Medulla oblongata (tissue), 1 donor: Measurements from ENCODE around the gene IFT43.

Experiments used
- DNase-seq: peaks from one replicate; pipeline ENCODE4 v3.0.0-alpha.2; 2015; ENCODE audit errors: extremely low spot score

IFT43 gene

DNA sequence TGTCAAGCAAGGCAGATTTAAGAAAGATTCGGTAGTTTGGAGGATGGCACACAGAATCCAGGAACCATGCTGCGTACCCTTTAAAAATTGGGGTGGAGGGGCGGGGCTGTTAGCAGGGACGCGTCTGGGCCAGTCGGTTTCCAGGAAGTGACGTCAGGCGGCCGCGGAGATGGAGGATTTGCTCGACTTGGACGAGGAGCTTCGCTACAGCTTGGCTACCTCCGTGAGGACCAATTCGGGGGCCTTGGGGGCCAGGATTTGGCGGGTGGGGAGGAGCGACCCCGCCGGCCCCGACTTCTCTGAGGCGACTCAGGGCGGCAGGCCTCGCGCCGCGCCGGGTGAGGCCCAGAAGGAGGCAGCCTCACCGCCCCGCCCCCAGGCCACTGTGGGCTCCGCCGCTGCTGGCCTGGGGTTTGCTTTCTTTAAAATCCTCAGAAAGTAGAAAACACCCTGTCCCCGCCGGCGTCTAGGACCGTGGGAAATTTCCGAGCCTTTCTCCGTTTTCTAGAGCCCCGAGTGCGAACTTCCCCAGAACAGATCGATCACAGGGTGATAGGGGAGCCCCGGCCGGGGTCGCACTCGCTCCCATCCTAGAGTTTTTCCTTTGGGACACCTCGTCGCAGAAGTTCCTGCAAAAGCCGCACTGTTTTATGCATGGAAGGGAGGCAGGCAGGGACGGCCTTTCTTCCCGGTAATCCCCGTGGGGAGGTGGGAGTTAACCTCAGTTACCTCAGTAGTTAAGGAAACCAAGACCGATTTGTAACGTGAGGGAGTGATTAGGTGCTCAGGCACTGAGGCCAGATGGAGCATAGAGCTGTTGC, at the start of gene IFT43:
TSS of gene IFT43 (plus strand) at position 146 of the 821 bp plus-strand sequence. CDS start at position 170, 24 bp downstream.
- DNase-seq: peak; percentile 93

DNA sequence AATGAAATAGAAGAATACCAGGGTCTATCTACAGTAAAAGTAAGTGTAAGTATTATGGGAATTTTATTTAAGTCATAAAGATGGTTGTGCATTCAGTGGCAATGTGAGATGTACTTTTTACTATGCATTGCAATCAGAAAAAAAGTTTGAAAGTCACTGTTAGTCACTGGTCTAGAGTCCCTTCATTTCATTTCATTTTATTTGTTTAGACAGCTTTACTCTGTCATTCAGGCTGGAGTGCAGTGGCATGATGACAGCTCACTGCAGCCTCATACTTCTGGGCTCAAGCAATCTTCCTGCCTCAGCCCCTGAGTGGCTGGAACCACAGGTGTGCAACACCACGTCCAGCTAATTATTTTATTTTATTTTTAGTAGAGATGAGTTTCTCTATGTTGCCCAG, 46.4 kb upstream of the IFT43 start:
- DNase-seq: no peak

DNA sequence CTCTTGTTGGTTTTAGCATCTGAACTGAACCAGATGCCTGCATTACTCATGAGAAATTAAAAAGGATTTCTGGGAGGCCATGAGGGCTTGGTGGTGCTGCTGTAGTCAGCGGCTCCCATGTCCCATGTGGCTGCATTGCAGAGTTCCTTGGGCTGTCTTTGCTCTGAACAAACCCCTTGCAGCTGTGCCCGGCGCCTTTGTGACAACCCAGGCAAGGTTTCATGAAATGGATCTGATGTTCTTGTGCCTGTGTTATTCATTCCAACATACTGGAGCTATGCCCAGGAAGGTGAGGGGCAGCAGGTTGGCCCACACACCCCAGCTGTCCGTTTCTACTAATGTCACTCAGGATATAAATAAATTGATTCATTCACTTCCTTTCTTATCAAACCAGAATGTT, 44.5 kb upstream of the IFT43 start:
- DNase-seq: no peak

DNA sequence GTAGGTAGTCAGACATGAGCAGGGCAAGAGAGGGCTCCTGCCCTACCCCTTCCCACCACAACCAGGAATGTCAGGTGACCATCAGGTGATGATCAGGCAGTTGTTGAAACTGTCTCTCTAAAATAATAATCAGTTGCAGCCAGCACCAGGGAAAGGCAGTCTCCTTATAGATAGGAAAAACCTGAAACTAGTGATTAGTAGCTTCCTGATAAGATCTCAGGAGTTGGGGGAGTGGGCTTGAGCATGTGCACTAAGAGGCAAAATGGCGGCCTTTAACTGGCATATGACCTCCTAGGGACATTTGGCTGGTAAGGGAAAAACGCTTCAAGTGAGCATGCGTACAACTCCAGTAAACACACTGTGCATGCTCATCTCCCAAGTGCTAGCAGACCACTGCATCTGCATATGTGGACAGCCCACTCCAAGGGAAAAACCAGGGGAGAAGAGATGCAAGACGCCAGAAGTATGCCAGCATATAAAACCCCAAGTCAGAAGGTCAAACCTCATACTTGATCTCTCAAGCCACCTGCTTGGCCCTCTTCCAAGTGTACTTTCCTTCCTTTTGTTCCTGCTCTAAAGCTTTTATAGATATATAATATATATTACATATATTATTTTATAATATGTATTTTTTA, 40.8 kb upstream of the IFT43 start:
- no peak for DNase-seq

DNA sequence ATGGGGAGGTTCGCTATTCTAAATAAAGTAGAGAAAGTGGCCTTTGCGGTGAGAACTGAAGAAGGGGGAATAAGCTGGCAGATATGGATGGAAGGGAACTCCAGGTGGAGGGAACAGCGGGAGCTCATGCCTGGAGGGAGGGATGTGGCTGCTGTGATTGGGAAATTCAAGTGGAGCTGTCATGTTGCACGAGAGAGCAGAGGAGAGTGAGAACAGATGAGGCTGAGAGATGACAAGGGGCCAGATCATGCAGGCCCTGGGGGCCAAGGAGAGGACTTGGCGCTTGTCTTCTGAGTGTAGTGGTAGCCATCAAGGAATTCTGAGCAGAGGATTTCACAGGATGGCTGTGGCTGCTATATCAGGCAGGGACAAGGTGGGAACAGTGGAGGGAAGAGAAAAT, 38.8 kb upstream of the IFT43 start:
- DNase-seq: no peak

DNA sequence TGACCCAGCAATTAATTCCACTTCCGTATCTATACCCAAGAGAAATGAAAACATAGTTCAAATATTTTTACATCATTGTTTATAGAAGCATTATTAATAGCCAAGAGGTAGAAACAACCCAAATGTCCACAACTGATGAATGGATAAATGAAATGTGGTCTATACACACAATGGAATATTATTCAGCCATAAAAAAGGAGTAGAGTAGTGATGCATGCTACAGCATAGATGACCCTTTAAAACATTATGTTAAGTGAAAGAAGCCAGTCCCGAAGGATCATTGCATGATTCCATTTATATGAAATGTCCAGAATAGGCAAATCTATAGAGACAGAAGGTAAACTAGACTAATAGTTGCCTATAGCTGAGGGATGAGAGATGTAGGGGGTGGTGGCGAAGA, 33.1 kb upstream of the IFT43 start:
- no peak for DNase-seq

DNA sequence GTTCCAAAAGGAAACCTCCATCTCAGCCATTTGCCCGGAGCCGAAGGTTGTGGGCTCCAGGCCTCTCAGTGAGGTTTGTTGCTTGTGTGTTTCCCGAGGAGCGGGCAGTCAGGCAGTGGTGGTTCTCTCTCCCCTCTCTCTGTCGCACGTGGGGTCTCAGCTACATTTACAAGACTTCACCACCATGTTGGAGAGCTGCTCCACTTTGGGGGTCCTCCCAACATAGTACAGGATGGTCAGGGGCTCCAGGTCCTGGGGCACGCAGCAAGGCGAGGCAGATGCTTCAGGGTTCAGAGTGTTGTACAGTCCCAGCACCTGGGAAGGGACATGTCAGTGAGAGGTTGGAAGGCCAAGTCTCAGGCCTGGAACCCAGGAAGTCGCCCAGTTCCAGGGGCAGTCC, 26.5 kb upstream of the IFT43 start:
- no peak for DNase-seq

DNA sequence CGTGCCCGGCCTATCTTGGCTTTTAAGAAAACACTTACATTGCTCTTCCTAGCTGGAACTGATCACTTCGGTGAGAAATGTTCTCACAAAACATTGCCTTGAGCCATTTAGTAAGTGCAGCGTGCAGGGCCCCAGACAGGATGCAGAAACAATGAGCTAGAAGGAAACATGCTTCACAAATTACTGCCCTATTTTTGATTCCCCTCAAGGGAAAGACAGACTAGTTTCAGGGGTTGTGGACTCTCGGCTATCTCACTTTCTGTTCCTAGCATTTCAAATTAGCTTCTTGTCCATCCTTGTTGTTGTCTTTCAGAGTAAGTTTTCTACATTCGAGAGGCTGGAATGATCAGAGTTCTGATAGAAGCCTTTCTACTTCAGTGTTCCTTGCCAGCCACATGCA, 25.3 kb upstream of the IFT43 start:
- no peak for DNase-seq

DNA sequence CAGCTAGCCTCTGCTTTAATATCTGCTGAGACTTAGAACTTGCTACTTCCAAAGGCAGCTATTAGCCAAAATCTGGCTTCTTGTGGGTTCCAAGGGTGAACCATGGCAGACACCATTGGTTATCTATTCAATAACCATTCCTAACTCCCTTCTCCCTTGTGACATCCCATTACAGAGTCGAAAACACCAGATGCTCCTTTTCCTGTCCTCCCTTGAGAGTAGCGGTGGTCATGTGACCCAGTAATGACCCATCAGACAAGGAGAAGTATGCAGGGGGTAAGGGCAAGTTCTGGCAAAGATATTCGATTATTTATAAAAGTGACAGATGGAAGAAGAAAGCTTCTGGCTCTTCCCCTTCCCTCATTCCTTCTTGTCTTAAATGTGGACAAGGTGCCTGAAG, 23.9 kb upstream of the IFT43 start:
- no peak for DNase-seq

DNA sequence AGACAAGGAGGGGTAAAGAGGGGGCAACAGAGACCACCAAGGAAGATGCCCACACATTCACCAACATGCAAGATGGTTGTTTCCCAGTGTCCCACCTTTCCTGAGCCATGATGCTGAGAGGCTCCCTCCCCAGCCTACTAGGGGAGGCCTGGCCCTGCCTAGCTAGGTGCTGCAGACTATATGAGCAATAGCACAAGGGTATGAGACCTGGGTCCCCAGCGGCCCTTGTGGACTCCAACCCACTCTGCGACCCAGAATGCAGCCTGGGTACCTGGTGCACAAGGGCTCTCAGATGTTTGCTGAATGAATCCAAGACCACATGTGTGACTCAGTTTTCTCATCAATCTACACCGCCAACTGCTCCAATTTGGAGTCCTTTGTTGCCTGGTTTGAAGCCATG, 17.7 kb upstream of the IFT43 start:
- DNase-seq: no peak

DNA sequence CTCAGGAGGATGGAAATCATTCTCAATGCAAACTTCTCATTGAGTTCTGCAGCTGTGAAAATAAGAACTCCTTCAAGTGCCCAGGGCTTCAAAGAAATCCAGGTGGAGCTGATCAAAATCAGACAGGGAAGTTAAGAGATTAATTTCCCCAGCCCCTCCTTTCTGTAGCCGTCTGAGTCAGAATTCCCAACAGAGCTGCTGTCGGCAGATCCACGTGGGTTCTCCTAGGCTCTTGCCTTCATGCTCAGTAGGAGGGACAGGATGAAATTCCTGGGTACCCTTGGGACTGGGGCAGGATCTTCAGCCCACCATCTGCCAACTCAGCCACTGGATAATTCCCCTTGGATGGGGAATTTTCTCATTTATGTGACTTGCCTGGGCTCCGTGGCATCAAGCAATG, 17.1 kb upstream of the IFT43 start:
- no peak for DNase-seq

DNA sequence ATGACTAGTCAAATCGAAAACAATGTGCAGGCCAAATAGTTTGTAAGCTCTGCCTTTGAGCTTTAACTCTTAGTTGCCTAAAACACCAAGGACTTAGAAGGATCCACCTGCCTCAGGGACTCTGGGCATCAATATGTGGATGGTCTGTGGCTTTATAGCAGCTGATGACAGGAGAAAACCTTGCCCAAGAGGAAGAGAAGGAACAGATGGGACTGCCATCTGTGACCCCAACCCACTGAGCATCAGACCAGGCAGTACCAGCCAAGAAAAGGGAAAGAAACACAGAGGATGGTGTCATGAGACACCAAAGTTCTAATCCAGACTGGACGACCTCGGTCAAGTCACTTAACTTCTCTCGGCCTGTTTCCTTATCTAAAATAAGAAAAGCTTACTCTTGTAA, 16.4 kb upstream of the IFT43 start:
- DNase-seq: no peak

DNA sequence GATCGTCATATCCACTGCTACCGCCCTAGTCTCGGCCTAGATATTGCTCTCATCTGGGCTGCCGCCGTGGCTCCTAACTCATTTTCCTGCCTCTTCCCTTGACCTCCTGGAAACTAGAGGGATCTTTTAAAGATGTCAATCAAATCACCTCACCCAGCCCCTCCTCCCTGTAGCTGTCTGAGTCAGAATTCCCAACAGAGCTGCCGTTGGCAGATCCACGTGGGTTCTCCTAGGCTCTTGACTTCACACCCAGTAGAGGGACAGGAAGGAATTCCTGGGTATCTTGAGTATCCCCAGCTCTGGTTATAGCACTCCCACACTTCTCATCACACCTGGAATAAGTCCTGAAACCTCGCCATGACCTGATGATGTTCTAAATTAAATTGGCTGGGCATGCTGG, 15.7 kb upstream of the IFT43 start:
- DNase-seq: no peak

DNA sequence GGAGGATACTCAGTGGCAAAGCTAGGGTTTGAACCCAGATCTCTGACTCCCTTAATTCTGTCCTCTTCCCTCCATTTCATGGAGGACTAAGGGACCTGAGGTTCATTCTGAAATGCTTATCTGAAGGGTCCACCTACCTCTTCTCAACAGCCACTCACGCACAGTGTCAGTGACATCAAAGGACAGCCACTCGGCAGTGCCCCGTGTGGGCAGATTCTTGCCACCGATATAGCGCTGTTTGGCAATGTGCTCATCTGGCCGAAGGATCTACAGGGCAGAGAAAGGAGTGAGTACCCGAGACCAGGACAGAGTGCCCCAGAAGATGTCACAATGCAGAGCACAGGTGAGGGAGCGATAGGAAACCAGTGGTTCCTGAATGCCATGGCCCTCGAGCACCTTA, 14.6 kb upstream of the IFT43 start:
- DNase-seq: no peak

DNA sequence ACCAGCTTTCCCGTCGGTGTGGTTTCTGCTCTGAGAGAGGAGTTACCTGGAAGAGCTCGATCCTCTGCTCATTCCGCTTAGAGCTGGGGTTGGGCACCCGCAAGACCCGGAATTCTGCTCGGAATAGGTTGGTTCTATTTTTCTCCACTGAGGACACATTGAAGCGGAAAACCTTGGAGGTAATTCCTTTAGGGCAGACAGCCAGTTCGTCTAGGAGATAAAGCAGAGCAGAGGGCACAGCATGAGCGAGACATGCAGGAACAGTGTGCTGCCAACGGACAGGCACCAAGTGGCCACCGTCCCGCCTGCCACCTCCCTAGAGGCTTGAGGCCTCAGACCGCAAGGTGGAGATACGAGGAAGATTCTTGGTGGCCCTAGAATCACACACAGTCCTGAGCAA, 14.1 kb upstream of the IFT43 start:
- no peak for DNase-seq

DNA sequence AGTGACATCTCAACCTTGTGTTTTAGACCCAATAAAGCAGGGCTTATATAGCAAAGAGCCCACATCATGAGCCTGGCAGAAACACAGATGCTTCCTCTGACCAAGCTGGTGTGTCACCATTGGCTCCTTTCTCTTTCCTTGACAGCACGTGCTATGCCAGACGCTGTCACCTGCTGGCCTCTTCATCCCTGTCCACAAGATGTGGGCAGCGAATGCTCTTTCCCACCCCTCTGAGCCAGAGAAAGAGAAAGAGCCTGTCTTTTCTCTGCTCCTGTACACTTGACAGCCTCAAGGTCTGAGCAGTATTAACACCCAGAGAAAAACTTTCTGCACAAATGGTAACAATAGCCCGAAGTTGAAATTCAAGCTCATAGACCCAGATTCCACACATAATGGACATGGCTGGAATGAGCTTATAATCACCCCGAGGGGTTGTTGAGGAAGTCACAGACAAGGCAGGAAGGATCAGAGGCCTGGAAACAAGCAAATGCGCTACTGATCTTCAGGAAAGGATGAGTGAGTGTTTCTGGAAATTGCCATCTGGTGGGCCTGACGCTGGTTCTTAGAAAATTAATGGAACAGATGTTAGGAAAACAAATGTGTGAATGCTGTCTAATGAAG, 12.7 kb upstream of the IFT43 start:
- DNase-seq: no peak

DNA sequence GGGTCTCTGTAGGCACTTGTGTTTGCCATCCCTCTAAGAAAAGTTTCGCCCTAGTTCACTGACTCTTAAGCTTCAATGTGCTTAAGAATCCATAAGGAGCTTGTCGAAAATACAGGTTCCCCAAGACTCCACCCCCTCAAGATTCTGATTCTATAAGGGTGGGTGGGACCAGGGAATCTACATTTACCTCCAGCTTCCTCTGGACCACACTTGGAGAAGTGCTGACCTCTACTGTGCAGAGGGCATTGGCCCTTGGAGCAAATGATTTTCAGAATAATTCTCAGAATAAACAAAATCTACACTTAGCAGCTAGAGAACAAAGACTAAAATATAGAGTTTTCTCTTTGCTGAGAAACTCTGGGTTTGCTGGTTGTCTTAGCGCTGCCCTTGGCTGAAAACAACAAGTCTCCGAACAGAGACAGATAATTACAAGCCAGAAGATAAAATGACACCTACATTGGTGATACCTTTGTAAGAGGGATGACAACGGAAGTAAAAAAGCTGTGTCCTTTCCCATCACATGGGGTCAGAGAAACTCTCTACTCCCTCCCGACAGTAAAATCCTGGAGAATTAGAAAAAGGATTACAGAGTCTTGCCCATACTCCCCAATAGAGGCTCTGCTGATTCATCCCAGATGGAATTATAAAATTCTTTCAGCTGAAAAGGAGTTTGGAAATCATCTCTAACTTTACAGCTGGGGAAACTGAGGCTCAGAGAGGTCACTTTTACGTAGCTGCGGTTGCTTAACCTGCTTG, 8.6 kb upstream of the IFT43 start:
- DNase-seq: no peak

DNA sequence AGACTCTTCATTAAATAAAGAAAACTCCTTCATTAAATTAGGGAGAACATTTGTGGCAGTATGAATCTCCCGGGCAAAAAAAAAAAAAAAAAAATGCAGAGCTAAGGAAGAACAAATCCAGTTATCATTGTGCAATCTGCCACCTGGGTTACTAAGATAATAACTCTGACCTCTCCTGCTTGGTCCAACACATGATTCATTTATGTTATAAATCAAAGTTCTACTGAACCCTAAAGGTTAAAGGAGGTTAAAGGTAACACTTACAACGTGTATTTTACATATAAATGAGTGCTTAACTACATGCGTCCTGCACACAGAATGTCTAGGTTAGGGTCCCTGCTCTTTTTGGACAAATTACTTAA, 8.0 kb upstream of the IFT43 start:
- DNase-seq: no peak

DNA sequence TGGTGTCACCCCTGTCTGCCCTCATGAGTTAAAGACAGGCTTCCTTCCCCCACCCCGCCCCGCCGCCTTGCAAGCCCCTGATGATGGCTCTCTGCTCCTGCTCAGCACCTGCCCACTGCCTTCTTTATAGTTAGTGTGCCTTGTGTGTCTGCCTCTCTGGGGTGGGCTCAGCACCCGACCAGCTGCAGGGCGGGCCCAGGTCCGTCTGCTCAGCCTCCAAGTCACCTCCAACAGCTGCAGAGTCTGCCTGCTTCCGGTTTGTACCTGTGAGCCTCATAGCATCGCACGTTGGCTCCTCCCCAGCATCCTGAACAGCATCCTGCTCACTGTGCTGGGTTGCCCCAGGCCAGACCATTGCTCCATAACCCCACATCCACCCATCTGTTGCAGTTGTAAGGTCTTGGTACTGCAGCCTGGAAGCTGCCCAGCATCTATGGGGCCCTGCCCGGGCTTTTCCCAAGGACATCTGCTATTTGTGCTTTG, 7.3 kb upstream of the IFT43 start:
- no peak for DNase-seq

DNA sequence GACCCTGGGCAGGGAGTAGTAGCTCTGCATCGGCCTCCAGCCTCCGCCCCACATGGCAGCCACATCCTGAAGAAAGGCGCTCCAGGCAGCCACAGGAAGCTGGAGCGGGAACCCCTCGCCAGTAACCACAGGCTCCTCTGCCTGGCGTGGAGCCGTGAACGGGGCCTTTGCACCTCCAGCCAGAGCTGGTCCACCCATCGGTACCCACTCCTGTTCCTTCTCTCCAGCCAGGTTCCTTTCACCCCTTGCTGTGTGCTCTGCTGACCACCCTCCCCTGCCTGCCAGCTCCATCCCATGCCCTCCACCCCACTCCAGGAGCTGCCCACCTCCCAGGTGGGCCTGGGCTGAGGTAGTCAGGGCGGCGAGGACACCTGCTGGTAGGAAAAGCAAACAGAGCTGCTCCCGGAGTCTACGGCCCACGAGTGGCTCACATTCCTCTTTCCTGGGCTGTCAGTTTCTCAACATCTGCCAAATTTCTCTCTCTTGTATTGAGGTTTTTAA, 6.4 kb upstream of the IFT43 start:
- peak; percentile 59 for DNase-seq

DNA sequence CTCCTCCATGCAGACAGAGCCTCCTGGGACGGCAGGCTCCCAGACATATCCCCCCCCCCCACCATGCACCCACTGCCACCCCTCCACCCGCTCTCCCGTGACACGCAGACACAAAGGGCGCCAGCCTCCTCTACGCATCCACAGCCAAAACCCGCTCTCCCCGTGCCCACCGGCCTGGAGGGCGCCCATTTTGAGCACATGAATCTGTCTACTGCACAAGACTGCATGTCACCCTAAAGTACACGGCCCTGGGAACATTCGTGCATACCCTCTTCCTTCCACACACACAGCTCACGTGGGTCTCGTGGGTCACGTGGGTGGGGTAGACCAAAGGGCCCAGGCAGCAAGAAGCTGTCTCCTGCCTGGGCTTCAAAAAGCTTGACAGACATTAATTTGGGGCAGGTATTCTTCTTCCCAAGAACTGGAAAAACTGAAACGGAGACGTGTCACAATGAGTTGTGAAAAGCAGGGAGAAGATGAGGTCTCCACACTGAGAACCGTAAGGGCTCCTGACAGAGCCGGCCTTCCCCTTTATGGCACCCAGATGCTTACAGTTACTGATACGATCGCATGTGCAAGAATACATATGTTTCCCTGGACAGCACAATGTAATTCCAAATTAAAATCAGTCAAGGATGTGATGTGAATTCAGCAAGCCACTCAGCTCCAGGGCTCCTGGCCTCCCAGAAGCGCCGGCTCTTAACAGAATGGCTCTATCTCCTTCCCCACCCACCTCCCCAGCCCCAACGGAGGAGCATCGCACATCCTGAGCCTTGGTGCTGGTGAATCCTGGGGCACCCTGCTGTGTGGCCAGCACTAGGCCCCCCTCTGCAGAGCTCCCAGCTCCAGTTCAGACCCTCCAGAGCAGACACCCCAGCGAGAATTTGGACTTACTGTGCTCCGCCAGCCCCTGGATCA, 5.7 kb upstream of the IFT43 start:
- peak; percentile 48 for DNase-seq
